ENCODE data around the gene MYBPH. TPM values are rescaled to one million over a fixed set of nuclear protein-coding genes. Genes with fewer than 3 reads are reported as not detected.

Gene MYBPH
- total and polyA plus RNA-seq, 2 donors (not counting 1 experiment from before 2014, with no cell fraction given), result not detected

DNA sequence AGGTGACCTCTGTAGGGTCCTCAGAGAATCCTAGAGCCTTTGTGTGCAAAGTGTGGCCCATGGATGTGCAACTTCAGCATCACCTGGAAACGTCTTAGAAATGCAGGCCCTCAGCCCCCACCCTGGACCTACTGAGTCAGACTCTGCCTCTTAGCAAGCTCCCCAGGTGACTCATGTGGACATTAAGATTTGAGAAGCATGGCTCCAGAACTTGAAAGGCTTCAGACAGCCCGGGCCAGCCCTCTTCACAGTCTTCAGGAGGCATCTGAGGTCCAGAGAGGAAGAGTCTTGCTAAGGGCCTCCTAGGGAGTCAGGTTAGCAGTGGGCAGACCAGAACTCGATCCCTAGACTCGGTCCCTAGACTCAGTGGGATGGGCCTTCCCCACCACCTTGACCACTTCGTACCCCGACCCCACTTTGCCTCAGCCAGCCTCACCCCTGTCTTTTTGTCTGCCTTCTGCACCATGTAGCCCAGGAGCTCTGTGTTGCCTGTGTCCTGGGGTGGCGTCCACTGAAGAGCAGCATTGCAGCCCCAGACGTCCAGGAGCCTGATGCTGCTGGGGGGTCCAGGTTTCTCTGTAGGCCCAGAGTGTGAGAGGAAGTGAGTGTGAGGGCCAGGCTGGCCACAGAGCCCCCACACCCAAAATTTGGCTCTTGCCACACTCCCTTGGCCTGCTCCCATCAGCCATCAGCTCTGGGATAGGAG lies 4.8 kb downstream of the MYBPH start:
- ChIA-PET POLR2A (no interaction called here), CTCF (interaction anchor here (1.0 to 2.6 kb wide), 2 partner anchors 19 to 131 kb away, joined by 4 to 18 read pairs; no protein-coding TSS in a partner anchor)
- H2AFZ ChIP-seq (ENCODE audit: insufficient read depth, low read depth, low read length, poor library complexity, severe bottlenecking), result no peak overlapping the region
- H3K27ac ChIP-seq (ENCODE audit: low read length in 2 of 2), result no peak overlapping the region
- no peak for ATAC-seq (ENCODE audit: low read depth)
- TF ChIP-seq CTCF (IDR thresholded peaks at IDR 0.05) (no peak), EZH2 (IDR thresholded peaks at IDR 0.05; ENCODE audit: borderline replicate concordance, insufficient read depth, low read depth, low read length, poor library complexity, severe bottlenecking) (no peak)
- Mint-ChIP-seq H3K27ac (no peak overlapping the region), H3K27me3 (peaks cover 8% of the 10 kb centered on the region), H3K4me3 (no peak overlapping the region), H3K9me3 (ENCODE audit: insufficient read depth) (no peaks in the 10 kb centered on the region), H3K4me1 (peaks cover 1% of the 10 kb centered on the region)
- H4K20me1 ChIP-seq (ENCODE audit: control insufficient read depth, insufficient read depth, low read length, poor library complexity, severe bottlenecking), result no peaks in the 10 kb centered on the region
- no peaks in the 10 kb centered on the region for H3K79me2 ChIP-seq (ENCODE audit: control insufficient read depth, insufficient read depth, low read length)
- intact Hi-C loops (cut with micrococcal nuclease), result no loop called here
- H3K4me2 ChIP-seq (replicated peaks; ENCODE audit: low read depth, low read length, poor library complexity, severe bottlenecking), result no peak overlapping the region
- H3K9ac ChIP-seq (ENCODE audit: low read length), result no peak overlapping the region
- peaks cover 0 to 4% (median 0%) of the 10 kb centered on the region in 4 experiments for H3K27me3 ChIP-seq (replicated peaks in 1 of 4; ENCODE audit: control extremely low read depth in 1 of 4, control insufficient read depth in 3 of 4, insufficient read depth in 4 of 4, low read length in 3 of 4)
- H3K4me1 ChIP-seq (ENCODE audit: control insufficient read depth in 2 of 2, insufficient read depth in 2 of 2, low read length in 2 of 2), result peaks cover 0 to 3% of the 10 kb centered on the region in 2 donors
- WGBS (ENCODE audit: insufficient coverage), result 89% methylated on average over 7 of the region's 8 CpGs
- peaks cover 0 to 7% (median 0%) of the 10 kb centered on the region in 3 donors for H3K9me3 ChIP-seq (ENCODE audit: control extremely low read depth in 1 of 3, control insufficient read depth in 2 of 3, insufficient read depth in 1 of 3, low read length in 2 of 3)
- no peak for DNase-seq
- no peaks in the 10 kb centered on the region for H3K36me3 ChIP-seq (replicated peaks in 1 of 2; ENCODE audit: control extremely low read depth in 1 of 2, control insufficient read depth in 1 of 2, extremely low read depth in 1 of 2, insufficient read depth in 2 of 2, low read length in 1 of 2)
- H3K4me3 ChIP-seq (ENCODE audit: control extremely low read depth in 1 of 5, extremely low read depth in 1 of 5, insufficient read depth in 1 of 5, low read depth in 2 of 5, low read length in 4 of 5), result no peak overlapping the region

DNA sequence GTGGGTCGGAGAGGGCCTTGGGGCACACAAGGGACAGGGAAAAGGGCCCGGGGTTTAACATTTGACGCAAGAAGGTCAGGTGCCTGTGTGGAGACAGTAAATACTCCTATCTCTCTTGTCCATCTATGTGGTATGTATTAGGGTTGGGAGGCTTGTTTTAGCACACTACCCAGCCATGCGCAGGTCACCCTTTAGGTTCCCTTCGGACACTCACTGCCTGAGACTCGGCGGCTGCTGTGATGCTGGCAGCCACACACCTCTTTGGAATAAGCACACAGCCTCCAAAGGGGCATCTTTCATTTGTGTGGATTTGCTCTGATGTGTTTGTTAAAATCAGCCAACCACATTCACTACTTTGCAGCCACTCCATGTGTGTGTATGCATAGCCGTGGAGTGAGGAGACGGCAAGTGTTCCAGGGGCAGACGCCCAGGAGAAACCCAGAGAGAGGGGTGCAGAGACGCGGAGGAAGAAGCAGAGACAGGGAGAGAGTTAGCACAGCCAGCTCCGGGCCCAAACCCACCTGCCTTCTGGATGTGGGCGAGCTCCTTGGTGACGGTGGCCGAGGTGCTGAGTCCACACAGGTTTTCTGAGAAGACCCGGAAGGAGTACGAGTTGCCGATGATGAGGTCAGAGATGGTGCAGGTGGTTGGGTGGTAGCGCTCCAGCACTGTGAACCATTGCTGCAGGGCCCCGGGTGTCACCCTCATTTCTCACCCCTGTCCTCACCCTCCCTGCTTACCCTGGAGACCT lies 5.7 kb downstream of the MYBPH start:
- Mint-ChIP-seq H3K4me3 (no peak overlapping the region), H3K4me1 (no peaks in the 10 kb centered on the region), H3K27me3 (peaks cover 14% of the 10 kb centered on the region), H3K27ac (no peak overlapping the region), H3K9me3 (ENCODE audit: insufficient read depth) (no peaks in the 10 kb centered on the region)
- H3K36me3 ChIP-seq (replicated peaks in 1 of 2; ENCODE audit: control extremely low read depth in 1 of 2, control insufficient read depth in 1 of 2, extremely low read depth in 1 of 2, insufficient read depth in 2 of 2, low read length in 1 of 2), result no peaks in the 10 kb centered on the region
- H3K4me1 ChIP-seq (ENCODE audit: control insufficient read depth in 2 of 2, insufficient read depth in 2 of 2, low read length in 2 of 2), result no peaks in the 10 kb centered on the region
- H3K79me2 ChIP-seq (ENCODE audit: control insufficient read depth, insufficient read depth, low read length), result no peaks in the 10 kb centered on the region
- H3K4me2 ChIP-seq (replicated peaks; ENCODE audit: low read depth, low read length, poor library complexity, severe bottlenecking), result no peak overlapping the region
- no peak overlapping the region for H3K4me3 ChIP-seq (ENCODE audit: control extremely low read depth in 1 of 5, extremely low read depth in 1 of 5, insufficient read depth in 1 of 5, low read depth in 2 of 5, low read length in 4 of 5)
- no peak overlapping the region for H3K27ac ChIP-seq (ENCODE audit: low read length in 2 of 2)
- no peaks in the 10 kb centered on the region for H4K20me1 ChIP-seq (ENCODE audit: control insufficient read depth, insufficient read depth, low read length, poor library complexity, severe bottlenecking)
- H3K27me3 ChIP-seq (replicated peaks in 1 of 4; ENCODE audit: control extremely low read depth in 1 of 4, control insufficient read depth in 3 of 4, insufficient read depth in 4 of 4, low read length in 3 of 4), result peaks cover 0 to 4% (median 0%) of the 10 kb centered on the region in 4 experiments
- no peak for TF ChIP-seq EZH2 (IDR thresholded peaks at IDR 0.05; ENCODE audit: borderline replicate concordance, insufficient read depth, low read depth, low read length, poor library complexity, severe bottlenecking)
- TF ChIP-seq CTCF (IDR thresholded peaks at IDR 0.05), result no peak
- ChIA-PET CTCF (no interaction called here), POLR2A (no interaction called here)
- ATAC-seq (ENCODE audit: low read depth) (no peak), DNase-seq (no peak)
- intact Hi-C loops (cut with micrococcal nuclease), result no loop called here
- H3K9ac ChIP-seq (ENCODE audit: low read length), result no peak overlapping the region
- WGBS (ENCODE audit: insufficient coverage), result 95% methylated on average over 7 of the region's 21 CpGs
- H3K9me3 ChIP-seq (ENCODE audit: control extremely low read depth in 1 of 3, control insufficient read depth in 2 of 3, insufficient read depth in 1 of 3, low read length in 2 of 3), result peaks cover 0 to 7% (median 0%) of the 10 kb centered on the region in 3 donors
- no peak overlapping the region for H2AFZ ChIP-seq (ENCODE audit: insufficient read depth, low read depth, low read length, poor library complexity, severe bottlenecking)

All from B cell (primary cell).